A549 (cell line): Measurements from ENCODE around the gene GAREM1.

Experiments used
- BHLHE40 ChIP-seq: IDR thresholded peaks from 2 replicates; pipeline ENCODE4 v1.6.1; 2012; ENCODE audit warnings: low read depth, low read length, inconsistent platforms
- CTCF ChIP-seq: fragments of >200 bp; sonication (Bioruptor Twin); formaldehyde crosslinking; IDR thresholded peaks from 3 replicates; pipeline ENCODE4 v1.5.1; 2016
- JUN ChIP-seq, 2 experiments: fragments of >200 bp; sonication (Bioruptor Twin); formaldehyde crosslinking; IDR thresholded peaks; 2 replicates in 1 of 2; 3 replicates in 1 of 2; pipeline ENCODE4 v1.6.1; 2016 to 2017
- KDM1A ChIP-seq: fragments of 200-600 bp; sonication (generic); IDR thresholded peaks from 2 replicates; pipeline ENCODE4 v1.6.1; 2016; ENCODE audit warnings: low read depth, mild to moderate bottlenecking
- MAX ChIP-seq: IDR thresholded peaks from 2 replicates; pipeline ENCODE4 v1.6.1; 2012
- POLR2A ChIP-seq: IDR thresholded peaks from 2 replicates; pipeline ENCODE4 v1.6.1; 2012; ENCODE audit warnings: mild to moderate bottlenecking, low read length

GRCh38 chr18:32335228-32335627, 135.5 kb downstream of the GAREM1 start:
- TF ChIP-seq POLR2A: no peak
- TF ChIP-seq KDM1A: no peak
- TF ChIP-seq BHLHE40: no peak
- no peak for TF ChIP-seq MAX
- TF ChIP-seq JUN (IDR thresholded peaks at IDR 0.05): no peak
- no peak for TF ChIP-seq CTCF
